DMS79 treated with DMSO at 0.1 percent for 48 hours (cell line): ENCODE results near the gene ZNF561.
A peak's percentile ranks its signal among the peaks of the same experiment; 100 is the strongest.
"Not testable (repeated sequence)": the region's sequence is repeated elsewhere in the genome, so short reads cannot be mapped to it uniquely, and the experiment has no call there.

Experiments used
- DNase-seq: peaks from one replicate; lab custom pipeline; 2025; lab: John Stamatoyannopoulos, UW

Gene ZNF561

GRCh38 chr19:9621156-9622037 lies at the start of gene ZNF561:
ZNF561 (minus strand) TSS chr19:9621232; CDS start chr19:9619456, 1,776 bp downstream.
- DNase-seq, result peak; percentile 88

GRCh38 chr19:9668544-9668943 lies 47.5 kb upstream of the ZNF561 start:
- no peak for DNase-seq

- DNase-seq, result no peak
These were observed 46.9 kb upstream of the ZNF561 start for GRCh38 chr19:9667898-9668297.

- no peak for DNase-seq
These were observed 37.7 kb upstream of the ZNF561 start for GRCh38 chr19:9658769-9659168.

GRCh38 chr19:9653066-9653555 lies 32.1 kb upstream of the ZNF561 start:
- DNase-seq, result not testable (repeated sequence)

GRCh38 chr19:9651464-9651863 lies 30.4 kb upstream of the ZNF561 start:
- DNase-seq, result not testable (repeated sequence)

GRCh38 chr19:9650345-9650744 lies 29.3 kb upstream of the ZNF561 start:
- no peak for DNase-seq

GRCh38 chr19:9645472-9645871 lies 24.4 kb upstream of the ZNF561 start:
- DNase-seq, result no peak

- DNase-seq, result no peak
These were observed 23.4 kb upstream of the ZNF561 start for GRCh38 chr19:9644472-9644871.

- DNase-seq, result no peak
These were observed 20.8 kb upstream of the ZNF561 start for GRCh38 chr19:9641810-9642209.

GRCh38 chr19:9640956-9641355 lies 19.9 kb upstream of the ZNF561 start:
- DNase-seq, result no peak

- no peak for DNase-seq
These were observed 15.0 kb upstream of the ZNF561 start for GRCh38 chr19:9636018-9636417.

- DNase-seq, result no peak
These were observed 6.8 kb upstream of the ZNF561 start for GRCh38 chr19:9627856-9628255.

GRCh38 chr19:9622531-9622930 lies 1.5 kb upstream of the ZNF561 start:
- no peak for DNase-seq

GRCh38 chr19:9620842-9621155 lies 233 bp downstream of the ZNF561 start:
- no peak for DNase-seq

- no peak for DNase-seq
These were observed 5.2 kb downstream of the ZNF561 start for GRCh38 chr19:9615844-9616243.

GRCh38 chr19:9610484-9611113 lies 10.4 kb downstream of the ZNF561 start:
- no peak for DNase-seq

- no peak for DNase-seq
These were observed 12.1 kb downstream of the ZNF561 start for GRCh38 chr19:9608912-9609311.

GRCh38 chr19:9597027-9597426 lies 24.0 kb downstream of the ZNF561 start:
- no peak for DNase-seq

- peak; percentile 65 for DNase-seq
These were observed 34.3 kb downstream of the ZNF561 start for GRCh38 chr19:9586764-9587163.

- DNase-seq, result peak; percentile 84
These were observed 36.8 kb downstream of the ZNF561 start, which contains the start of gene ZNF121 for GRCh38 chr19:9584073-9584833. ZNF121 (minus strand) TSS chr19:9584504; CDS start chr19:9568097, 16,407 bp downstream.

GRCh38 chr19:9582081-9582725 lies 38.8 kb downstream of the ZNF561 start:
- not testable (repeated sequence) for DNase-seq
